T-cell (primary cell): ENCODE measurements around the gene SLC17A5. TPM values are rescaled to one million over a fixed set of nuclear protein-coding genes. Genes with fewer than 3 reads are reported as not detected.

Experiments
- ATAC-seq, 4 experiments: fragments of 200-7000 bp in 3 of 4; fragments of 150-1000 bp in 1 of 4; cut with Tn5 transposase; replicated peaks in 1 of 4; 1 replicate in 3 of 4; 2 replicates in 1 of 4; pipeline ENCODE4 v1.10.0; 2021; ENCODE audit warnings: moderate library complexity in 3 of 4, mild to moderate bottlenecking in 2 of 4, moderate number of reproducible peaks in 1 of 4
- CTCF ChIA-PET, 2 donors: fragments of 300-600 bp; sonication (Branson Sonifier 250); formaldehyde crosslinking; loops; one replicate each; lab custom pipeline; 2022; ENCODE audit warnings: antibody characterized with exemption in 2 of 2; lab: Charles Lee
- POLR2A ChIA-PET, 2 donors: fragments of 300-600 bp; sonication (Branson Sonifier 250); formaldehyde crosslinking; loops; one replicate each; lab custom pipeline; 2022; ENCODE audit warnings: antibody characterized with exemption in 2 of 2; lab: Charles Lee
- DNase-seq, 35 experiments: peaks; one replicate each; pipeline versions ENCODE4 v3.0.0 to v3.0.0-alpha.2; 2013 to 2023
- H3K27ac ChIP-seq: one replicate; pipeline ENCODE4 v1.5.1; 2013; ENCODE audit warnings: low read length
- H3K27me3 ChIP-seq, 2 experiments: replicated peaks in 1 of 2; 1 replicate in 1 of 2; 2 replicates in 1 of 2; pipeline versions ENCODE4 v1.6.1 to v1.7.0; 2013; ENCODE audit warnings: low read length in 1 of 2, mixed read lengths in 1 of 2; ENCODE audit not compliant: control insufficient read depth in 2 of 2, insufficient read depth in 2 of 2; ENCODE audit errors: extremely low read depth in 1 of 2
- H3K36me3 ChIP-seq, 2 donors: 1 replicate in 1 of 2; 2 replicates in 1 of 2; pipeline versions ENCODE4 v1.6.1 to v1.7.0; 2013; ENCODE audit warnings: low read length in 1 of 2; ENCODE audit not compliant: control insufficient read depth in 2 of 2, insufficient read depth in 1 of 2; ENCODE audit errors: extremely low read depth in 1 of 2
- H3K4me1 ChIP-seq, 2 experiments: 1 replicate in 1 of 2; 2 replicates in 1 of 2; pipeline versions ENCODE4 v1.6.1 to v1.7.0; 2013; ENCODE audit warnings: low read length in 2 of 2, mixed read lengths in 1 of 2; ENCODE audit not compliant: insufficient read depth in 2 of 2, control insufficient read depth in 1 of 2; ENCODE audit errors: extremely low read depth in 1 of 2
- H3K4me3 ChIP-seq, 2 donors: 1 replicate in 1 of 2; 2 replicates in 1 of 2; pipeline versions ENCODE4 v1.5.1 to v1.7.0; 2013; ENCODE audit warnings: mild to moderate bottlenecking in 2 of 2, low read length in 1 of 2, moderate library complexity in 1 of 2; ENCODE audit not compliant: control insufficient read depth in 1 of 2; ENCODE audit errors: extremely low read depth in 1 of 2
- H3K9me3 ChIP-seq: 2 replicates; pipeline ENCODE4 v1.7.0; 2013
- H3K27ac Mint-ChIP-seq, 2 donors: one replicate each; pipeline ENCODE4 v1.8.0; 2020 to 2021; ENCODE audit warnings: mild to moderate bottlenecking in 2 of 2, mixed read lengths in 2 of 2
- H3K27me3 Mint-ChIP-seq, 2 donors: one replicate each; pipeline ENCODE4 v1.8.0; 2021 to 2022; ENCODE audit warnings: mixed read lengths in 2 of 2
- H3K36me3 Mint-ChIP-seq: one replicate; pipeline ENCODE4 v1.8.0; 2021; ENCODE audit warnings: mixed read lengths
- H3K4me1 Mint-ChIP-seq, 3 donors: one replicate each; pipeline ENCODE4 v1.8.0; 2020 to 2022; ENCODE audit warnings: mixed read lengths in 3 of 3, mild to moderate bottlenecking in 1 of 3
- H3K4me3 Mint-ChIP-seq, 3 donors: one replicate each; pipeline ENCODE4 v1.8.0; 2020 to 2022; ENCODE audit warnings: mild to moderate bottlenecking in 3 of 3, mixed read lengths in 3 of 3, moderate library complexity in 3 of 3
- H3K9me3 Mint-ChIP-seq, 3 donors: one replicate each; pipeline ENCODE4 v1.8.0; 2020 to 2022; ENCODE audit warnings: mixed read lengths in 3 of 3
- WGBS: methylation state at CpG from one replicate; pipeline ENCODE4 v1.1.5; 2013; ENCODE audit warnings: missing lambda C conversion rate; ENCODE audit not compliant: insufficient coverage; 5-methylcytosine and 5-hydroxymethylcytosine counted together
- total RNA-seq, 35 experiments: library from RNA in 6 of 35; stranded (reverse) in 6 of 35; fragments of 120-200 nt in 1 of 35; gene quantifications; one replicate each; pipeline versions ENCODE4 v1.2.1 to v1.2.4 and lab custom pipeline; 2013 to 2026

The SLC17A5 gene
- total RNA-seq, 5 donors from 2014 or later (not counting 1 experiment from before 2014, with no cell fraction given), result 6.4 to 15.0 (median 9.4) TPM

DNA sequence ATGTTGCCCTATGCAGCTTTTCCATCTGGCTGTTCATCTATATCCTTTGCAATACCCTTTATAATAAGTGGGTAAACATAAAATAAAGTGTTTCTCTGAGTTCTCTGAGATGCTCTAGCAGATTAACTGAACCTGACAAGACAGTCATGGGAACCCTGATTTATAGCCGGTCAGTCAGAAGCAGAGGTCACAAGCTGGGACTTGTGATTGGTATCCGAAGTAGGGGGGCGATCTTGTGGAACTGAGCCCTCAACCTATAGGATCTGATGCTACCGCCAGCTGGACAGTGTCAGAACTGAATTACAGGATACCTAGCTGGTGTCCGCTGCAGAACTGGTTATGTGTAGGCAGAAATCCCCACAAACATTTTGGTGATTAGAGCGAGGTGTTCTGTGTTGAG is 39.0 kb downstream of the SLC17A5 start:
- H3K27me3 Mint-ChIP-seq, result no peaks in the 10 kb centered on the region
- no peak overlapping the region for H3K27ac Mint-ChIP-seq
- Histone ChIP-seq H3K36me3 (peaks cover 6 to 34% of the 10 kb centered on the region in 2 donors), H3K4me3 (no peak overlapping the region), H3K27me3 (no peaks in the 10 kb centered on the region), H3K27ac (no peak overlapping the region), H3K4me1 (no peaks in the 10 kb centered on the region), H3K9me3 (no peaks in the 10 kb centered on the region)
- ChIA-PET POLR2A (no interaction called here), CTCF (interaction anchor here in 1 of 2 donors (4.8 kb wide), 1 partner anchor 101 kb away, joined by 63 read pairs; no protein-coding TSS in a partner anchor)
- H3K4me1 Mint-ChIP-seq, result peaks cover 4 to 6% (median 4%) of the 10 kb centered on the region in 3 donors
- H3K36me3 Mint-ChIP-seq, result peaks cover 26% of the 10 kb centered on the region
- no peak for DNase-seq
- 92% methylated on average over 3 of the region's 6 CpGs for WGBS
- ATAC-seq, result no peak
- H3K9me3 Mint-ChIP-seq, result no peaks in the 10 kb centered on the region
- H3K4me3 Mint-ChIP-seq, result no peak overlapping the region

DNA sequence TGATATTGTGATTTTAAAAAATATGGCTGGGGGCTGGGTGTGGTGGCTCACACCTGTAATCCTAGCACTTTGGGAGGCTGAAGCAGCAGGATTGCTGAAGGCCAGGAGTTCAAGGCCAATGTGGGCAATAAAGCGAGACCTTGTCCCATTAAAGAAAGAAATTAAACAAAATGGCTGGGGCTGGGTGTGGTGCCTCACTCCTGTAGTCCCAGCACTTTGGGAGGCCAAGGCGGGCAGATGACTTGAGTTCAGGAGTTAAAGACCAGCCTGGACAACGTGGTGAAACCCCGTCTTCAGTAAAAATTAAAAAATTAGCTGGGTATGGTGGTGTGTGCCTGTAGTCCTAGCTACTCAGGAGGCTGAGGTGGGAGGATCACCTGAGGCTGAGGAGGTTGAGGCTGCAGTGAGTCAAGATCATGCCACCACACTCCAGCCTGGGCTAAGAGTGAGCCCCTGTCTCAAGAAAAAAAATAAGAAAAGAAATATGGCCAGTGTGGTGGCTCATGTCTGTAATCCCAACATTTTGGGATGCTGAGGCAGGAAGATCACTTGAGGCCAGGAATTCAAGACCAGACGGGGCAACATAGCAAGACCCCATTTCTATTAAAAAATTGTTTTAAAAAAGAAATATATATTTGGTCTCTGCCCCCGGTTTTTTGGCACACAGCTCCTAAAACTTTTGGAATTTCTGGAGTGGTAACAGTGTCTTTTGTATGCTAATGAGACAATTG is 39.8 kb downstream of the SLC17A5 start:
- peaks cover 32% of the 10 kb centered on the region for H3K36me3 Mint-ChIP-seq
- H3K4me1 Mint-ChIP-seq, result peaks cover 4 to 6% (median 4%) of the 10 kb centered on the region in 3 donors
- 93% methylated on average over 3 of the region's 6 CpGs for WGBS
- ATAC-seq (no peak), DNase-seq (no peak)
- H3K9me3 ChIP-seq, result no peaks in the 10 kb centered on the region
- no peak overlapping the region for H3K27ac ChIP-seq
- no peaks in the 10 kb centered on the region for H3K4me1 ChIP-seq
- peaks cover 6 to 41% of the 10 kb centered on the region in 2 donors for H3K36me3 ChIP-seq
- ChIA-PET POLR2A (no interaction called here), CTCF (interaction anchor here in 1 of 2 donors (4.8 kb wide), 1 partner anchor 100 kb away, joined by 63 read pairs; no protein-coding TSS in a partner anchor)
- H3K27me3 Mint-ChIP-seq, result no peaks in the 10 kb centered on the region
- no peak overlapping the region for H3K4me3 ChIP-seq
- no peak overlapping the region for H3K4me3 Mint-ChIP-seq
- no peaks in the 10 kb centered on the region for H3K27me3 ChIP-seq
- no peaks in the 10 kb centered on the region for H3K9me3 Mint-ChIP-seq
- no peak overlapping the region for H3K27ac Mint-ChIP-seq

DNA sequence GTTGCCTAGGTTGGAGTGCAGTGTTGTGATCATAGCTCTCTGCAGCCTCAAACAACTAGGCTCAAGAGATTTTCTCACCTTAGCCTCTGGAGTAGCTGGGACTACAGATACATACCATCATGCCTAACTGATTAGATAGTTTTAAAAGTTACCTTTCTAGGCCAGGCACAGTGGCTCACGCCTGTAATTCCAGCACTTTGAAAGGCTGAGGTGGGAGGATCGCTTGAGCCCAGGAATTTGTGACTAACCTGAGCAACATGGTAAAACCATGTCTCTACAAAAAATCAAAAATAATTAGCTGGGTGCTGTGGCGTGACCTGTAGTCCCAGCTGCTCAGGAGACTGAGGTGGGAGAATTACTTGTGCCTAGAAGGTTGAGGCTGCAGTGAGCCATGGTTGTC is 41.2 kb downstream of the SLC17A5 start:
- peaks cover 4 to 6% (median 4%) of the 10 kb centered on the region in 3 donors for H3K4me1 Mint-ChIP-seq
- H3K9me3 Mint-ChIP-seq, result no peaks in the 10 kb centered on the region
- no peaks in the 10 kb centered on the region for H3K27me3 Mint-ChIP-seq
- WGBS, result 100% methylated on average over 2 of the region's 3 CpGs
- H3K36me3 Mint-ChIP-seq, result peaks cover 35% of the 10 kb centered on the region
- H3K9me3 ChIP-seq, result no peaks in the 10 kb centered on the region
- CTCF ChIA-PET, result interaction anchor here (0.6 to 4.8 kb wide), 16 partner anchors 13 to 287 kb away, joined by 3 to 81 read pairs (median 4); no protein-coding TSS in a partner anchor
- no peak for ATAC-seq
- H3K4me3 Mint-ChIP-seq, result no peak overlapping the region
- POLR2A ChIA-PET, result interaction anchor here (0.5 to 1.3 kb wide), 9 partner anchors 25 to 128 kb away, joined by 3 to 8 read pairs (median 4); no protein-coding TSS in a partner anchor
- no peak overlapping the region for H3K4me3 ChIP-seq
- H3K27ac Mint-ChIP-seq, result no peak overlapping the region
- no peak for DNase-seq
- peaks cover 10 to 50% of the 10 kb centered on the region in 2 donors for H3K36me3 ChIP-seq
- H3K27me3 ChIP-seq, result no peaks in the 10 kb centered on the region
- H3K4me1 ChIP-seq, result no peaks in the 10 kb centered on the region
- H3K27ac ChIP-seq, result no peak overlapping the region

GRCh38 chr6:73610444-73611275 is 43.1 kb downstream of the SLC17A5 start:
- peak; percentile 36 to 69 (median 48) for ATAC-seq
- ChIA-PET CTCF (interaction anchor here (0.6 to 4.8 kb wide), 23 partner anchors 21 to 1985 kb away, joined by 3 to 81 read pairs (median 4); partner anchors contain the start of genes MTO1 (in 2 of the 2) and SLC17A5 (in 1 of the 2)), POLR2A (interaction anchor here (0.6 to 1.4 kb wide), 10 partner anchors 40 to 1601 kb away, joined by 3 to 8 read pairs (median 4); no protein-coding TSS in a partner anchor)
- Histone ChIP-seq H3K27ac (no peak overlapping the region), H3K4me3 (no peak overlapping the region), H3K9me3 (no peaks in the 10 kb centered on the region), H3K36me3 (peaks cover 10 to 51% of the 10 kb centered on the region in 2 donors), H3K4me1 (no peaks in the 10 kb centered on the region), H3K27me3 (no peaks in the 10 kb centered on the region)
- peaks cover 43% of the 10 kb centered on the region for H3K36me3 Mint-ChIP-seq
- H3K4me3 Mint-ChIP-seq, result no peak overlapping the region
- H3K27me3 Mint-ChIP-seq, result no peaks in the 10 kb centered on the region
- peaks cover 4 to 6% (median 4%) of the 10 kb centered on the region in 3 donors for H3K4me1 Mint-ChIP-seq
- H3K27ac Mint-ChIP-seq, result peak overlapping the region in 1 of 2 donors; percentile 53
- H3K9me3 Mint-ChIP-seq, result no peaks in the 10 kb centered on the region
- WGBS, result 95% methylated on average over 4 of the region's 6 CpGs
- DNase-seq, result peak in 2 of 35 experiments; percentile 11 to 73

DNA sequence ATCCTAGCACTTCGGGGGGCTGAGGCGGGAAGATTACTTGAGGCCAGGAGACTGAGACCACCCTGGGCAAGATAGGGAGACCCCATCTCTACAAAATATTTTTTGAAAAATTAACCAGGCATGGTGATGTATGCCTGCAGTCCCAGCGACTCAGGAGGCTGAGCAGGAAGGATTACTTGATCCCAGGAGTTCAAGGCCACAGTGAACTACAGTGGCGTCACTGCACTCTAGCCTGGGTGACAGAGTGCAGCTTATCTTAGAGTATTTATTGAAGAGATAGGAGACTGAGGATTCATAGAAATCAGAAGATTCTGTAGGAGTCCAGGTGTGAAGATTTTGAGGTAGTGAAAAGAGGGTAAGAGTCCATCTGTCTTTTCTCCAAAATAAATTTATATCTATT is 45.0 kb downstream of the SLC17A5 start:
- Histone ChIP-seq H3K27me3 (no peaks in the 10 kb centered on the region), H3K4me3 (no peak overlapping the region), H3K4me1 (no peaks in the 10 kb centered on the region), H3K27ac (no peak overlapping the region), H3K9me3 (no peaks in the 10 kb centered on the region), H3K36me3 (peaks cover 5 to 49% of the 10 kb centered on the region in 2 donors)
- DNase-seq, result no peak
- ChIA-PET CTCF (interaction anchor here (0.8 to 4.8 kb wide), 6 partner anchors 86 to 95 kb away, joined by 3 to 27 read pairs (median 5); no protein-coding TSS in a partner anchor), POLR2A (interaction anchor here (0.7 to 0.8 kb wide), 2 partner anchors 93 kb away, joined by 3 read pairs; no protein-coding TSS in a partner anchor)
- Mint-ChIP-seq H3K4me1 (peaks cover 4 to 6% (median 4%) of the 10 kb centered on the region in 3 donors), H3K27ac (no peak overlapping the region), H3K9me3 (no peaks in the 10 kb centered on the region), H3K27me3 (no peaks in the 10 kb centered on the region), H3K36me3 (peaks cover 38% of the 10 kb centered on the region), H3K4me3 (no peak overlapping the region)
- WGBS, result 96% methylated on average over 4 of the region's 4 CpGs
- ATAC-seq, result no peak

GRCh38 chr6:73606428-73606827 is 47.4 kb downstream of the SLC17A5 start:
- CTCF ChIA-PET, result interaction anchor here (0.8 to 1.8 kb wide), 5 partner anchors 37 to 93 kb away, joined by 3 to 6 read pairs (median 3); no protein-coding TSS in a partner anchor

More at GRCh38 chr6:73606428-73606827, 47.4 kb downstream of the SLC17A5 start:
- ATAC-seq, result no peak
- no peak overlapping the region for H3K4me3 ChIP-seq
- Mint-ChIP-seq H3K4me3 (no peak overlapping the region), H3K27me3 (no peaks in the 10 kb centered on the region), H3K9me3 (no peaks in the 10 kb centered on the region), H3K27ac (no peak overlapping the region), H3K4me1 (peaks cover 4 to 6% (median 4%) of the 10 kb centered on the region in 3 donors), H3K36me3 (peaks cover 43% of the 10 kb centered on the region)
- no peak for DNase-seq
- H3K27me3 ChIP-seq, result no peaks in the 10 kb centered on the region
- H3K4me1 ChIP-seq, result no peaks in the 10 kb centered on the region
- peaks cover 11 to 36% of the 10 kb centered on the region in 2 donors for H3K36me3 ChIP-seq
- H3K27ac ChIP-seq, result no peak overlapping the region
- no peaks in the 10 kb centered on the region for H3K9me3 ChIP-seq
- POLR2A ChIA-PET, result no interaction called here
- no CpG with 5 or more reads among the region's 2 CpGs for WGBS
